Endothelial cell of umbilical vein (primary cell): ENCODE measurements around the gene ASIC1. TPM values are rescaled to one million over a fixed set of nuclear protein-coding genes. Genes with fewer than 3 reads are reported as not detected.

ENCODE experiments used
- BruUV-seq: library from RNA; stranded (reverse); fragments of 400-500 nt; replicated peaks from 2 replicates; lab custom pipeline; 2021; lab: Mats Ljungman, UMichigan
- CTCF ChIA-PET: fragments of 300-600, 350-600 bp; sonication (Branson Sonifier 250); formaldehyde crosslinking; loops from one replicate; lab custom pipeline; 2021; ENCODE audit warnings: antibody characterized with exemption, inconsistent platforms; lab: Charles Lee
- POLR2A ChIA-PET: fragments of 300-600, 350-600 bp; sonication (Branson Sonifier 250); formaldehyde crosslinking; loops from one replicate; lab custom pipeline; 2021; ENCODE audit warnings: antibody characterized with exemption, inconsistent platforms; lab: Charles Lee
- DNase-seq: peaks from one replicate; pipeline ENCODE4 v3.0.0-alpha.2; 2011; ENCODE audit warnings: low read depth, low spot score
- FAIRE-seq: peaks from 2 replicates; lab custom pipeline; 2011; peaks lifted over from hg19 to GRCh38; lab: Jason Lieb, UNC
- H2AFZ ChIP-seq: 2 replicates; pipeline ENCODE4 v1.6.0; 2012; ENCODE audit warnings: low read depth, low read length, control low read depth, inconsistent platforms
- H3K27ac ChIP-seq: 2 replicates; pipeline ENCODE4 v1.5.1; 2011; ENCODE audit warnings: low read depth, mild to moderate bottlenecking, control low read depth, low read length, moderate library complexity; ENCODE audit not compliant: insufficient read depth
- H3K27me3 ChIP-seq, 2 experiments: 2 replicates each; pipeline versions ENCODE4 v1.6.0 to v1.6.1; 2011; ENCODE audit warnings: low read length in 2 of 2, mixed read lengths in 1 of 2; ENCODE audit not compliant: control insufficient read depth in 2 of 2, insufficient read depth in 2 of 2
- H3K36me3 ChIP-seq, 2 experiments: 2 replicates in 1 of 2; 3 replicates in 1 of 2; pipeline ENCODE4 v1.5.1; 2011; ENCODE audit warnings: low read length in 2 of 2, mild to moderate bottlenecking in 1 of 2, moderate library complexity in 1 of 2; ENCODE audit not compliant: control insufficient read depth in 2 of 2, insufficient read depth in 2 of 2; ENCODE audit errors: extremely low read depth in 1 of 2
- H3K4me1 ChIP-seq: 3 replicates; pipeline ENCODE4 v1.5.1; 2011; ENCODE audit warnings: mild to moderate bottlenecking, low read length; ENCODE audit not compliant: control insufficient read depth, insufficient read depth; ENCODE audit errors: extremely low read depth
- H3K4me2 ChIP-seq: 2 replicates; pipeline ENCODE4 v1.6.1; 2011; ENCODE audit warnings: low read length, control low read depth, mixed read lengths; ENCODE audit not compliant: insufficient read depth
- H3K4me3 ChIP-seq, 3 experiments: fragments of 200-600 bp in 1 of 3; sonication (generic), shearing (Covaris generic) in 1 of 3; replicated peaks in 1 of 3; 2 replicates each; pipeline ENCODE4 v1.5.1; 2011 to 2016; ENCODE audit warnings: control low read depth in 3 of 3, low read length in 3 of 3, mild to moderate bottlenecking in 2 of 3, inconsistent platforms in 1 of 3, low read depth in 1 of 3, moderate library complexity in 1 of 3; ENCODE audit not compliant: insufficient read depth in 1 of 3
- H3K79me2 ChIP-seq: 2 replicates; pipeline ENCODE4 v1.6.0; 2012; ENCODE audit warnings: low read length, inconsistent platforms; ENCODE audit not compliant: control insufficient read depth, insufficient read depth
- H3K9ac ChIP-seq: replicated peaks from 2 replicates; pipeline ENCODE3; 2011; ENCODE audit warnings: low read length, control low read depth; ENCODE audit not compliant: insufficient read depth; ENCODE audit errors: extremely low read depth
- H3K9me1 ChIP-seq: replicated peaks from 3 replicates; pipeline ENCODE4 v1.6.0; 2011; ENCODE audit warnings: mild to moderate bottlenecking, low read length; ENCODE audit not compliant: control insufficient read depth, insufficient read depth; ENCODE audit errors: extremely low read depth
- H3K9me3 ChIP-seq: replicated peaks from 2 replicates; pipeline ENCODE4 v1.5.1; 2012; ENCODE audit warnings: low read length, inconsistent platforms; ENCODE audit not compliant: control insufficient read depth, insufficient read depth
- H4K20me1 ChIP-seq: replicated peaks from 2 replicates; pipeline ENCODE3; 2011; ENCODE audit warnings: mild to moderate bottlenecking, low read length; ENCODE audit not compliant: control insufficient read depth, insufficient read depth; ENCODE audit errors: extremely low read depth
- EZH2 ChIP-seq: IDR thresholded peaks from 2 replicates; pipeline ENCODE4 v1.6.1; 2012; ENCODE audit warnings: borderline replicate concordance, low read depth, mild to moderate bottlenecking, moderate library complexity, low read length, inconsistent platforms; ENCODE audit not compliant: severe bottlenecking
- FOS ChIP-seq: IDR thresholded peaks from 2 replicates; pipeline ENCODE4 v1.6.1; 2011; ENCODE audit warnings: mild to moderate bottlenecking, low read length, moderate library complexity, borderline replicate concordance; ENCODE audit not compliant: insufficient read depth
- GATA2 ChIP-seq: IDR thresholded peaks from 2 replicates; pipeline ENCODE4 v1.7.0; 2011; ENCODE audit warnings: low read depth, mild to moderate bottlenecking, moderate library complexity, mixed read lengths, low read length; ENCODE audit not compliant: insufficient read length, insufficient read depth
- JUN ChIP-seq: IDR thresholded peaks from 2 replicates; pipeline ENCODE4 v1.6.1; 2011; ENCODE audit warnings: borderline replicate concordance, low read depth; ENCODE audit not compliant: insufficient read length, insufficient read depth
- POLR2AphosphoS5 ChIP-seq: IDR thresholded peaks from 2 replicates; pipeline ENCODE4 v1.6.1; 2012; ENCODE audit warnings: low read depth, mild to moderate bottlenecking, control low read depth, low read length, moderate library complexity; ENCODE audit not compliant: insufficient read depth
- dilution Hi-C: fragments of 300-500 bp; cut with MboI; formaldehyde crosslinking; loops from one replicate; pipeline ENCODE4 v1.15.0; 2019; ENCODE audit warnings: low sequenced_read_pairs; ENCODE audit not compliant: extremely low pct_ligation_motif_present
- intact Hi-C: fragments of 100-400 bp; cut with micrococcal nuclease; formaldehyde crosslinking; loops from one replicate; pipeline ENCODE4 v1.10.0; 2022
- polyA plus RNA-seq, 4 experiments: library from polyadenylated mRNA; depleted of rRNA in 3 of 4; stranded (reverse) in 3 of 4; unstranded in 1 of 4; fragments of >200 nt; gene quantifications; 2 replicates each; pipeline versions ENCODE4 v1.2.1 to v1.2.3, GENCODE V29; 2011 to 2012; ENCODE audit warnings: missing spikeins in 1 of 4
- total RNA-seq: library from RNA; stranded (reverse); gene quantifications from 2 replicates; pipeline ENCODE4 v1.2.3, GENCODE V29; 2021
- TF ChIP-seq, protein P1 (sequence below), 2 donors: IDR thresholded peaks; 1 replicate in 1 of 2; 2 replicates in 1 of 2; pipeline ENCODE4 v1.5.1; 2011; ENCODE audit warnings: low read length in 2 of 2, mild to moderate bottlenecking in 2 of 2, moderate library complexity in 2 of 2, control low read depth in 1 of 2, inconsistent platforms in 1 of 2, low read depth in 1 of 2; ENCODE audit not compliant: insufficient read depth in 1 of 2; ENCODE audit errors: extremely low read depth in 1 of 2
- TF ChIP-seq, protein P2 (sequence below): IDR thresholded peaks from 2 replicates; pipeline ENCODE4 v1.6.1; 2011; ENCODE audit not compliant: insufficient read depth, insufficient read length

ASIC1 gene
- total and polyA plus RNA-seq, 2 donors (not counting 3 experiments of a cell fraction or from before 2014, with no cell fraction given) = 0.53 to 0.66 TPM

DNA sequence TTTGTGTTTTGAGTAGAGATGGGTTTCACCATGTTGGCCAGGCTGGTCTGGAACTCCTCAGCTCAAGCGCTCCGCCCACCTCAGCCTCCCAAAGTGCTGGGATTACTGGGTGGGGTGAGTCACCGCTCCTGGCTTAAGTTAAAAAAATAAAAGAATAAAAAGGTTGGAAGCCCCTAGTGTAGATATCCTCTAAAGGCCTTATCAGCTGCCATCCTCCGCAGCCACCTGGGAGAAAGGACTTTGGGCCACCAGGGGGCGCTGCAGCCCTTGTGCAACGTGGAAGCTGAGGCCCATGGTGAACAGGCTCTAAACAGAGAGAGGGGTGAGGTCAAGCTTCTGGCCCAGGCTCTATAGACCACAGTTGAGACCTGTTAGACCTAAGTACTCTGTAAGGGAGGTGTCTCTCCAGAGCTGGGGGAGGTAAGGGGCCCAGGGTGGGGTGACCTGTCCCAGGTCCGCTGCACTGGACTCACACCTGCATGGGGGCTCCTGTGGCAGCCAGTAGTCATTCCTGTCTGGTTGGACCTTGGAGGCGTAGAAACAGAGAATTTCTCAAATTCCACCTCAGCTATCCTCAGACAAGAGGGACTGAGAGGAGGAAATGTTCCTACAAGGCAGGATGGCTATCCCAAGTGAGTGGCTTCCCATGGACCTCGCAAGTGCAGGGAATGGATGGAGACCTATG, 18.1 kb upstream of the ASIC1 start:
- FAIRE-seq (peak; percentile 90), DNase-seq (peak; percentile 70)
- no peaks in the 10 kb centered on the region for H3K9me1 ChIP-seq
- dilution Hi-C loops (no loop called here), intact Hi-C loops (loop anchor here (1.0 to 5.0 kb wide), 3 partner anchors 17 to 172 kb away; no protein-coding TSS in a partner anchor)
- H3K27me3 ChIP-seq = peaks cover 2 to 6% of the 10 kb centered on the region in 2 experiments
- no peaks in the 10 kb centered on the region for H3K79me2 ChIP-seq
- POLR2A ChIA-PET = no interaction called here
- no peak overlapping the region for H3K27ac ChIP-seq
- BruUV-seq = no TSS peak
- no peaks in the 10 kb centered on the region for H3K36me3 ChIP-seq
- no peak overlapping the region for H3K9ac ChIP-seq
- H3K4me1 ChIP-seq = no peaks in the 10 kb centered on the region
- TF ChIP-seq EZH2 = no peak
- TF ChIP-seq, protein P1, sequence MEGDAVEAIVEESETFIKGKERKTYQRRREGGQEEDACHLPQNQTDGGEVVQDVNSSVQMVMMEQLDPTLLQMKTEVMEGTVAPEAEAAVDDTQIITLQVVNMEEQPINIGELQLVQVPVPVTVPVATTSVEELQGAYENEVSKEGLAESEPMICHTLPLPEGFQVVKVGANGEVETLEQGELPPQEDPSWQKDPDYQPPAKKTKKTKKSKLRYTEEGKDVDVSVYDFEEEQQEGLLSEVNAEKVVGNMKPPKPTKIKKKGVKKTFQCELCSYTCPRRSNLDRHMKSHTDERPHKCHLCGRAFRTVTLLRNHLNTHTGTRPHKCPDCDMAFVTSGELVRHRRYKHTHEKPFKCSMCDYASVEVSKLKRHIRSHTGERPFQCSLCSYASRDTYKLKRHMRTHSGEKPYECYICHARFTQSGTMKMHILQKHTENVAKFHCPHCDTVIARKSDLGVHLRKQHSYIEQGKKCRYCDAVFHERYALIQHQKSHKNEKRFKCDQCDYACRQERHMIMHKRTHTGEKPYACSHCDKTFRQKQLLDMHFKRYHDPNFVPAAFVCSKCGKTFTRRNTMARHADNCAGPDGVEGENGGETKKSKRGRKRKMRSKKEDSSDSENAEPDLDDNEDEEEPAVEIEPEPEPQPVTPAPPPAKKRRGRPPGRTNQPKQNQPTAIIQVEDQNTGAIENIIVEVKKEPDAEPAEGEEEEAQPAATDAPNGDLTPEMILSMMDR (IDR thresholded peaks at IDR 0.05; ENCODE audit: extremely low read depth in 1 of 2, insufficient read depth in 1 of 2, low read depth in 1 of 2, low read length in 2 of 2) = peak; percentile 93 to 95
- TF ChIP-seq, protein P2, sequence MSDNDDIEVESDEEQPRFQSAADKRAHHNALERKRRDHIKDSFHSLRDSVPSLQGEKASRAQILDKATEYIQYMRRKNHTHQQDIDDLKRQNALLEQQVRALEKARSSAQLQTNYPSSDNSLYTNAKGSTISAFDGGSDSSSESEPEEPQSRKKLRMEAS = no peak
- peak; percentile 30 for TF ChIP-seq GATA2
- no peak for TF ChIP-seq POLR2AphosphoS5
- no peak for TF ChIP-seq FOS
- no peak for TF ChIP-seq JUN
- H3K4me3 ChIP-seq = no peak overlapping the region
- CTCF ChIA-PET = interaction anchor here (0.7 to 6.7 kb wide), 42 partner anchors 10 to 322 kb away, joined by 3 to 191 read pairs (median 4); partner anchors contain the start of genes AQP6, CERS5, COX14 and RACGAP1
- no peaks in the 10 kb centered on the region for H4K20me1 ChIP-seq
- no peak overlapping the region for H2AFZ ChIP-seq
- no peaks in the 10 kb centered on the region for H3K9me3 ChIP-seq
- H3K4me2 ChIP-seq = no peak overlapping the region
